ENCODE results near the gene HSD17B12. TPM values are rescaled to one million over a fixed set of nuclear protein-coding genes. Genes with fewer than 3 reads are reported as not detected.

HSD17B12 gene
- total RNA-seq, 1 experiment from 2014 or later, result 112 TPM

DNA sequence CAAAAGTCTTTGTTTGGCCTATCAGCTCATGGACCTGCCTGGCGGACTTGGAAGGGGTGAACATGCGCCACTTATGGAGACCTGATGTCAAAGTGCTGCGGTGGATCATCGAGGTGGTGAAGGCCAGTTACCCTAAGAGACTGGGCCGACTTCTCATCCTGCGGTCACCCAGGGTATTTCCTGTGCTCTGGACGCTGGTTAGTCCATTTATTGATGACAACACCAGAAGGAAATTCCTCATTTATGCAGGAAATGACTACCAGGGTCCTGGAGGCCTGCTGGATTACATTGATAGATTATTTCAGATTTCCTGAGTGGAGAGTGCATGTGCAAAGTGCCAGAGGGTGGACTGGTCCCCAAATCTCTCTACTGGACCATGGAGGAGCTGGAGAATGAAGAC lies 218.0 kb downstream of the HSD17B12 start:
- Histone ChIP-seq H3K4me1 (replicated peaks; ENCODE audit: insufficient read depth) (peaks cover 13% of the 10 kb centered on the region), H3K27me3 (ENCODE audit: insufficient read depth, low read depth) (no peaks in the 10 kb centered on the region), H3K9me3 (ENCODE audit: insufficient read depth, low read depth) (no peaks in the 10 kb centered on the region), H3K27ac (no peak overlapping the region), H3K4me2 (no peak overlapping the region), H4K20me1 (ENCODE audit: insufficient read depth) (no peaks in the 10 kb centered on the region), H3K4me3 (no peak overlapping the region), H3F3A (ENCODE audit: insufficient read depth, low read depth) (no peaks in the 10 kb centered on the region; the same call in 1 of the 2 replicates), H3K36me3 (ENCODE audit: low read depth) (peaks cover 15% of the 10 kb centered on the region; the same call in 1 of the 2 replicates), H3K9me2 (ENCODE audit: insufficient read depth) (no peaks in the 10 kb centered on the region), H2AFZ (no peak overlapping the region), H3K79me2 (ENCODE audit: low read depth) (no peaks in the 10 kb centered on the region)
- TF ChIP-seq CTCF (conservative IDR thresholded peaks at IDR 0.05) (no peak), EZH2 (IDR thresholded peaks at IDR 0.05; ENCODE audit: low read depth) (no peak)
- BruUV-seq (replicated peaks), result no TSS peak
- ChIA-PET CTCF (no interaction called here), POLR2A (ENCODE audit: unreplicated experiment) (no interaction called here)
- intact Hi-C loops (cut with micrococcal nuclease; ENCODE audit: unreplicated experiment), result no loop called here
- DNase-seq, result no peak

DNA sequence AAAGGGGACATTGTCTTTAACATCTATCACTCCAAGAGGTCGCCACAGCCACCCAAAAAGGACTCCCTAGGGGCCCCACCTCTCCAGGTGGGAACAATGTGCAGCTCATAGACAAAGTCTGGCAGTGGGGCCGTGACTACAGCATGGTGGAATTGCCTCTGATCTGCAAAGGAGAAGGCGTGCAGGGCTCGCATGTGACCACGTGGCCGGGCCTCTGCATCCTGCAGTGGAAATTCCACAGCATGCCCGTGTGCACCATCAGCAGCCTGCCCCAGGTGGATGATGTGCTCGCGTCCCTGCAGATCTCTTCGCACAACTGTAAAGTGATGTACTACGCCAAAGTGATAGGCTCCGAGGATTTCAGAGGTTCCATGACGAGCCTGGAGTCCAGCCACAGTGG lies 218.6 kb downstream of the HSD17B12 start:
- peaks cover 12% of the 10 kb centered on the region for H3K4me1 ChIP-seq (replicated peaks; ENCODE audit: insufficient read depth)
- intact Hi-C loops (cut with micrococcal nuclease; ENCODE audit: unreplicated experiment), result no loop called here

GRCh38 chr11:43901551-43901950 lies 221.0 kb downstream of the HSD17B12 start:
- H3K36me3 ChIP-seq (ENCODE audit: low read depth), result 0 out of 2 replicates have a peak, but pooled peaks cover 10% of the 10 kb centered on the region
- no peak overlapping the region for H3K27ac ChIP-seq
- no peaks in the 10 kb centered on the region for H3K4me1 ChIP-seq (replicated peaks; ENCODE audit: insufficient read depth)
- H3K4me2 ChIP-seq, result no peak overlapping the region
- CTCF ChIA-PET, result no interaction called here
- no peaks in the 10 kb centered on the region for H3K79me2 ChIP-seq (ENCODE audit: low read depth)
- no peaks in the 10 kb centered on the region for H3K9me2 ChIP-seq (ENCODE audit: insufficient read depth)
- H3K9me3 ChIP-seq (ENCODE audit: insufficient read depth, low read depth), result no peaks in the 10 kb centered on the region
- no peaks in the 10 kb centered on the region for H3K27me3 ChIP-seq (ENCODE audit: insufficient read depth, low read depth)
- no peak for DNase-seq
- BruUV-seq (replicated peaks), result no TSS peak
- POLR2A ChIA-PET (ENCODE audit: unreplicated experiment), result no interaction called here
- intact Hi-C loops (cut with micrococcal nuclease; ENCODE audit: unreplicated experiment), result loop anchor here (10.0 kb wide), 1 partner anchor 633 kb away; no protein-coding TSS in a partner anchor
- no peak overlapping the region for H2AFZ ChIP-seq
- no peak overlapping the region for H3K4me3 ChIP-seq
- H3F3A ChIP-seq (ENCODE audit: insufficient read depth, low read depth), result no peaks in the 10 kb centered on the region
- 0 out of 2 replicates have a peak, but pooled peaks cover 5% of the 10 kb centered on the region for H4K20me1 ChIP-seq (ENCODE audit: insufficient read depth)
- TF ChIP-seq CTCF (conservative IDR thresholded peaks at IDR 0.05), result no peak
- TF ChIP-seq EZH2 (IDR thresholded peaks at IDR 0.05; ENCODE audit: low read depth), result no peak

More for the DNA sequence above, 218.6 kb downstream of the HSD17B12 start:
- no peak overlapping the region for H3K27ac ChIP-seq
- H3K36me3 ChIP-seq (ENCODE audit: low read depth), result peaks cover 15% of the 10 kb centered on the region; the same call in 1 of the 2 replicates
- no peaks in the 10 kb centered on the region for H3K9me2 ChIP-seq (ENCODE audit: insufficient read depth)
- no peak overlapping the region for H3K4me3 ChIP-seq
- no peaks in the 10 kb centered on the region for H3K79me2 ChIP-seq (ENCODE audit: low read depth)
- no peak overlapping the region for H3K4me2 ChIP-seq
- DNase-seq, result no peak
- CTCF ChIA-PET, result no interaction called here
- no peaks in the 10 kb centered on the region for H4K20me1 ChIP-seq (ENCODE audit: insufficient read depth)
- TF ChIP-seq EZH2 (IDR thresholded peaks at IDR 0.05; ENCODE audit: low read depth) (no peak), CTCF (conservative IDR thresholded peaks at IDR 0.05) (no peak)
- no TSS peak for BruUV-seq (replicated peaks)
- POLR2A ChIA-PET (ENCODE audit: unreplicated experiment), result no interaction called here
- no peaks in the 10 kb centered on the region; the same call in 1 of the 2 replicates for H3F3A ChIP-seq (ENCODE audit: insufficient read depth, low read depth)
- no peaks in the 10 kb centered on the region for H3K9me3 ChIP-seq (ENCODE audit: insufficient read depth, low read depth)
- no peak overlapping the region for H2AFZ ChIP-seq
- H3K27me3 ChIP-seq (ENCODE audit: insufficient read depth, low read depth), result no peaks in the 10 kb centered on the region

Data from PC-9 (cell line).